ENCODE results near the gene CEP170B. TPM values are rescaled to one million over a fixed set of nuclear protein-coding genes. Genes with fewer than 3 reads are reported as not detected.

Gene CEP170B
- total and polyA plus RNA-seq, 2 of the 8 experiments (the other 6 are each of a cell fraction or from before 2014, with no cell fraction given), result 9.1 to 33.8 TPM

- POLR2A ChIA-PET (ENCODE audit: partially characterized antibody), result interaction anchor here (0.5 to 3.6 kb wide), 6 partner anchors 10 to 159 kb away, joined by 3 to 16 read pairs (median 4); partner anchors contain the start of gene CEP170B
- no peak overlapping the region for H3K18ac ChIP-seq (ENCODE audit: extremely low read depth, low read length)
- H4K91ac ChIP-seq (replicated peaks; ENCODE audit: insufficient read length, low read length), result no peak overlapping the region
- no peak overlapping the region for H2BK120ac ChIP-seq (replicated peaks; ENCODE audit: low read depth, low read length)
- H4K5ac ChIP-seq (ENCODE audit: insufficient read length, low read depth, low read length), result no peak overlapping the region
- H3K79me2 ChIP-seq (ENCODE audit: control insufficient read depth in 1 of 2, insufficient read depth in 2 of 2, low read length in 2 of 2), result peaks cover 0 to 15% of the 10 kb centered on the region in 2 experiments; a peak in 1 of 4 replicates
- peak overlapping the region; percentile 75 for H4K8ac ChIP-seq (ENCODE audit: extremely low read depth, insufficient read depth, low read length)
- H3K27me3 ChIP-seq (replicated peaks in 1 of 4; ENCODE audit: control insufficient read depth in 3 of 4, extremely low read depth in 1 of 4, insufficient read depth in 3 of 4, low read length in 3 of 4), result no peaks in the 10 kb centered on the region
- 0 out of 2 replicates have a peak overlapping the region, but pooled peaks have one; percentile 61 for H2BK15ac ChIP-seq (ENCODE audit: low read length)
- no peak overlapping the region for H3K4me3 ChIP-seq (ENCODE audit: extremely low read depth in 1 of 4, insufficient read depth in 2 of 4, low read depth in 3 of 4, low read length in 4 of 4)
- H3K27ac ChIP-seq (ENCODE audit: low read depth, low read length), result no peak overlapping the region
- no peaks in the 10 kb centered on the region for H3K36me3 ChIP-seq (ENCODE audit: control insufficient read depth in 2 of 4, insufficient read depth in 4 of 4, low read length in 3 of 4)
- WGBS, 2 experiments (ENCODE audit: extremely low coverage in 1 of 2, insufficient coverage in 1 of 2, insufficient read length in 1 of 2, insufficient replicate concordance in 2 of 2, low coverage in 1 of 2, low lambda C conversion rate in 2 of 2, missing lambda C conversion rate in 1 of 2), result 87% methylated on average over 9 of the region's 13 CpGs; no CpG with 5 or more reads in 1 of the 2 experiments
- no peaks in the 10 kb centered on the region for H3K9me3 ChIP-seq (ENCODE audit: insufficient read depth in 2 of 2, low read depth in 1 of 2, low read length in 1 of 2)
- peak overlapping the region; percentile 31 to 41; a peak in 2 of 4 replicates for H3K4me2 ChIP-seq (ENCODE audit: insufficient read depth in 1 of 2, low read depth in 2 of 2, low read length in 2 of 2)
- H2AK5ac ChIP-seq (ENCODE audit: low read depth, low read length), result no peak overlapping the region
- H3K4me1 ChIP-seq (replicated peaks in 1 of 4; ENCODE audit: control insufficient read depth in 3 of 4, insufficient read depth in 4 of 4, low read length in 3 of 4), result peaks cover 0 to 25% (median 17%) of the 10 kb centered on the region in 4 experiments; a peak in 6 of 7 replicates
- H3K4ac ChIP-seq (replicated peaks; ENCODE audit: insufficient read length, low read depth, low read length), result no peak overlapping the region
- H3K23me2 ChIP-seq (ENCODE audit: low read depth, low read length), result peaks cover 6% of the 10 kb centered on the region; the same call in 1 of the 2 replicates
- DNase-seq (ENCODE audit: low read depth in 1 of 2, low spot score in 2 of 2) (peak in 1 of 2 experiments; percentile 41), FAIRE-seq (no peak)
- no peak overlapping the region for H3K23ac ChIP-seq (ENCODE audit: insufficient read length)
- no peak overlapping the region for H3K14ac ChIP-seq (ENCODE audit: insufficient read length)
- H2BK12ac ChIP-seq (ENCODE audit: low read depth, low read length), result peak overlapping the region; percentile 50; the same call in 1 of the 2 replicates
- H2BK20ac ChIP-seq (ENCODE audit: low read length), result no peak overlapping the region; the same call in 1 of the 2 replicates
- no peak overlapping the region for H2AFZ ChIP-seq (ENCODE audit: low read length)
- peak overlapping the region; percentile 16; the same call in 1 of the 2 replicates for H2BK5ac ChIP-seq (ENCODE audit: low read depth, low read length)
- H3K79me1 ChIP-seq (ENCODE audit: low read depth, low read length), result peaks cover 19% of the 10 kb centered on the region
- no peak overlapping the region; a peak in 1 of 7 replicates for H3K9ac ChIP-seq (replicated peaks in 1 of 4; ENCODE audit: extremely low read depth in 1 of 4, low read depth in 3 of 4, low read length in 3 of 4)
- no peak overlapping the region for H3K56ac ChIP-seq (replicated peaks; ENCODE audit: insufficient read length, low read depth, low read length)
- CTCF ChIA-PET (ENCODE audit: partially characterized antibody), result interaction anchor here (0.8 to 5.7 kb wide), 7 partner anchors 10 to 104 kb away, joined by 3 to 38 read pairs (median 6); no protein-coding TSS in a partner anchor
- H4K20me1 ChIP-seq (replicated peaks in 1 of 2; ENCODE audit: control insufficient read depth in 1 of 2, insufficient read depth in 2 of 2, low read length in 2 of 2), result peaks cover 18 to 39% of the 10 kb centered on the region in 2 experiments
- TF ChIP-seq CBX5 (IDR thresholded peaks at IDR 0.05; ENCODE audit: low read depth, low read length), result no peak
- no peak for TF ChIP-seq BRCA1 (IDR thresholded peaks at IDR 0.05; ENCODE audit: low read depth, low read length)
- TF ChIP-seq PHF8 (conservative IDR thresholded peaks at IDR 0.05; ENCODE audit: low read depth, low read length), result no peak
- TF ChIP-seq RFX5 (IDR thresholded peaks at IDR 0.05; ENCODE audit: borderline replicate concordance, low read depth, low read length), result no peak
- no peak for TF ChIP-seq SIX5 (IDR thresholded peaks at IDR 0.05; ENCODE audit: low read depth, low read length)
- no peak for TF ChIP-seq SIN3A (conservative IDR thresholded peaks at IDR 0.05 in 1 of 2, IDR thresholded peaks at IDR 0.05 in 1 of 2; ENCODE audit: low read depth in 1 of 2, low read length in 2 of 2)
- TF ChIP-seq KDM1A (IDR thresholded peaks at IDR 0.05; ENCODE audit: borderline replicate concordance, low read length), result no peak
- TF ChIP-seq TEAD4 (IDR thresholded peaks at IDR 0.05; ENCODE audit: low read depth, low read length), result no peak
- no peak for TF ChIP-seq FOSL1 (IDR thresholded peaks at IDR 0.05; ENCODE audit: insufficient read depth, low read depth, low read length)
- TF ChIP-seq TAF1 (IDR thresholded peaks at IDR 0.05; ENCODE audit: low read depth, low read length), result no peak
- no peak for TF ChIP-seq NANOG (IDR thresholded peaks at IDR 0.05; ENCODE audit: insufficient read depth, low read depth, low read length, poor library complexity, severe bottlenecking)
- TF ChIP-seq SP2 (IDR thresholded peaks at IDR 0.05; ENCODE audit: low read length), result no peak
Observed at GRCh38 chr14:104873380-104874055, 8.4 kb downstream of the CEP170B start.

Data from H1 (cell line).